ENCODE measurements around the gene COL5A1. TPM values are rescaled to one million over a fixed set of nuclear protein-coding genes. Genes with fewer than 3 reads are reported as not detected.

The COL5A1 gene
- total RNA-seq, 4 donors from 2014 or later, result 8.4 to 14.7 (median 11.3) TPM

DNA sequence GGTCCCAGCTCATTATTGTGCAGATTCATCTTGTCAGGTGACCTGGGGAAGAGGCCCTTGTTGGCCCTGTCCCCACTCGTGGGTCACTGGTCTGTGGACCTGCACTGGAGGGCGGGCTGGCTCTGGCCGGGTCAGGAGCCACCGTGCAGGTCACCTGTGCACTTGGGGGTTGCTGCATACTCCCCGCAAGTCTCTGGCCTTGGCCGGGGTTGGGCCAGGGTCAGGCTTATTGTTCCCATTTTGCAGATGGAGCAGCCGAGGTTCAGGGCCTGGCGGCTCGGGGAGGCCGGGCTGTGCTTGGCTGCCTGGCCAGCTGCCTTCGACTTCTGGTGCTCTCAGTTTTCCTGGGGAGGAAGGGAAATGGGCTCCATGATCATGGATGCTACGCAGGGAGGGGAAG, 130.7 kb downstream of the COL5A1 start:
- intact Hi-C loops (cut with DNase I; ENCODE audit: low total_unique reads), result no loop called here
- H3K4me3 ChIP-seq (ENCODE audit: low read depth, poor library complexity, severe bottlenecking), result no peak overlapping the region
- WGBS, 2 donors, result 94 to 95% methylated on average over 11 to 12 of the region's 12 CpGs
- TF ChIP-seq CTCF (IDR thresholded peaks at IDR 0.05) (no peak), POLR2A (IDR thresholded peaks at IDR 0.05) (no peak)
- DNase-seq (ENCODE audit: low spot score in 2 of 2), result no peak

GRCh38 chr9:134773842-134774241, 132.2 kb downstream of the COL5A1 start:
- TF ChIP-seq CTCF (IDR thresholded peaks at IDR 0.05) (no peak), POLR2A (IDR thresholded peaks at IDR 0.05) (no peak)
- intact Hi-C loops (cut with DNase I; ENCODE audit: low total_unique reads), result no loop called here
- DNase-seq (ENCODE audit: low spot score in 2 of 2), result no peak
- WGBS, 2 donors, result 90 to 96% methylated on average over 9 to 10 of the region's 11 CpGs
- H3K4me3 ChIP-seq (ENCODE audit: low read depth, poor library complexity, severe bottlenecking), result no peak overlapping the region

- intact Hi-C loops (cut with DNase I; ENCODE audit: low total_unique reads), result no loop called here
- no peak overlapping the region for H3K4me3 ChIP-seq (ENCODE audit: low read depth, poor library complexity, severe bottlenecking)
- TF ChIP-seq POLR2A (IDR thresholded peaks at IDR 0.05) (no peak), CTCF (IDR thresholded peaks at IDR 0.05) (no peak)
- no peak for DNase-seq (ENCODE audit: low spot score in 2 of 2)
- 88 to 89% methylated on average over 10 of the region's 10 CpGs for WGBS, 2 donors
These were observed 132.8 kb downstream of the COL5A1 start for GRCh38 chr9:134774410-134774809.

DNA sequence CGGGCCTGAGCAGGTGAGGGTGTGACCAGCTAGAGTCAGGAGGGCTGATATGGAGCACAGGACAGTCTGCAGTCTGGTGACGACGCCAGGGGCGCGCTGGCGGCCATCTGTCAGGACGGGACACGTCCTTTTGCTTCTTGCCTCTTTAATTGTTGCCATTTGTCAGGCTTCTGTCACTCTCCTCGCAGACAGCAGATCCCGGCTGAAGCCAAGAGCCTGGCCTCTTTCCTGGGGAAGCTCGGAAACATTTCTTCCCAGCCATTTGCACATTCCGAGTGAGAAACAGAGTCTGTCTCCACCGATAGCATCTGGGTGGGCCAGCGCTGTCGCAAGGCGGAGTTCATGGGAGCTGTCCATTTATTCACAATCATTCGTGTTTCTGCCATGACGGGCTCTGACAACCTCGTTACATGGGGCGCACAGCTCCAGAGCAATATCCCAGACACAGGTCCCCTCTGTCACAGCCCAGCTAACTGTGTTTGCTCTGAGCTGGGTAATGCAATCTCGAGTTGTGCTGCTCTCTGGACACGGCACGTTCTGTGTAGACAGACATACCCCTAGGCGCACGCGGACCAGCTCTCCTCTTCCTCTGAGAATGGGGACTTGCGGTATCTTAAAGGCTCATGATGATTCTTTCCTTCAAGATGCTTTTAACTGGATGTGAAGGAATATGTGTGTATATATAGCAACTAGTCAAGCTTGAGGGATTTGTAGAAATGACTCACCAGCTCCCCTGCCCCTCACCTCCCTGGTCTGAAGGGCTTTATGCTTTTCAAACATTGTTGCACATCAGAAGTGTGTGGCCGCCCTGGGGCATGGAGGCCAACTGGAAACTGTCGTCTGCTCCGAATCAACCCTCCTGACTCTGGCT, 133.7 kb downstream of the COL5A1 start:
- 80 to 89% methylated on average over 30 of the region's 30 CpGs for WGBS, 2 donors
- TF ChIP-seq CTCF (IDR thresholded peaks at IDR 0.05), result no peak
- no peak for TF ChIP-seq POLR2A (IDR thresholded peaks at IDR 0.05)
- no peak overlapping the region for H3K4me3 ChIP-seq (ENCODE audit: low read depth, poor library complexity, severe bottlenecking)
- intact Hi-C loops (cut with DNase I; ENCODE audit: low total_unique reads), result no loop called here
- no peak for DNase-seq (ENCODE audit: low spot score in 2 of 2)

DNA sequence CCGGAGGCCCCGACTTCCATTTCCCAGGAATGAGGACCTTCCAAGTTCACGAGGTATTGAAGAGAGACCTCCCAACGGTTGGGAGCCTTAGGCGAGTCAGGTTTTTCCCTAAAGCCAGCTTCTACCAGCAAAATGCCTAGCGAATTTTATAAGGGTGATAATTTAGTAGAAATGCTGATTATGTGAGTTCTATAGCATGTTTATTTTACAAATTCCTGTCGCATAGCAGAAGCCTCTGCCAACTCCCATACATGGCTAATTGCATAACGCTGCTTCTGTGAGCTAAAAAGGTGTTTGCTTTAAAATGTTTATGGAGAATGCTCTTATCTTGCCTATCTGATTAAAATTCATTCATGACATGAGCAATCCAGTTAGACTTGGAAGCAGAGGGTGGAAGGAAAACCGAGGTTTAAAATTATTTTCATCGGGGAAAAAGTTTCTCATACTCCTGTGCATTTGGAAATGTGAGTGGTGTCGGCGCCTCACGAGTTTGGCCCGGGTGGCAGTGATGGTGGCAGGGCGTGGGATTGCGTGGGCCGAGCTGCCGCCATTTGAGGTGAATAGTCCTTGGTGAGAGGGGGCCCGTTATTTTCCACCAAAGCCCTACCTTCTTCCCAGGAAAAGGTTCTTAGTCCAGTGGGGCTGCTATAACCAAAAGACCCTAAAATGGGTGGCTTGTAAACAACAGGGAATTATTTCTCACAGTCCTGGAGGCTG, 134.6 kb downstream of the COL5A1 start:
- H3K4me3 ChIP-seq (ENCODE audit: low read depth, poor library complexity, severe bottlenecking), result no peak overlapping the region
- no peak for DNase-seq (ENCODE audit: low spot score in 2 of 2)
- intact Hi-C loops (cut with DNase I; ENCODE audit: low total_unique reads), result no loop called here
- 57 to 62% methylated on average over 19 of the region's 19 CpGs for WGBS, 2 donors
- TF ChIP-seq POLR2A (IDR thresholded peaks at IDR 0.05) (no peak), CTCF (IDR thresholded peaks at IDR 0.05) (no peak)
